ENCODE data around the gene TTC9.

TTC9 gene

GRCh38 chr14:70641548-70642302, at the start of gene TTC9:
Gene TTC9, plus strand, starts transcription at chr14:70641916. Its CDS starts 214 bp downstream, at chr14:70642130.
- DNase-seq = no peak

GRCh38 chr14:70594461-70594860, 47.3 kb upstream of the TTC9 start:
- DNase-seq = no peak

- DNase-seq = no peak
Observed at GRCh38 chr14:70595443-70596185, 46.1 kb upstream of the TTC9 start.

- DNase-seq = no peak
Observed at GRCh38 chr14:70597731-70598130, 44.0 kb upstream of the TTC9 start.

- DNase-seq = no peak
Observed at GRCh38 chr14:70599345-70599744, 42.4 kb upstream of the TTC9 start.

GRCh38 chr14:70600382-70601157, 41.1 kb upstream of the TTC9 start, which contains the start of gene MED6:
Gene MED6, minus strand, starts transcription at chr14:70600655. Its CDS starts 18 bp downstream, at chr14:70600637.
- peak in 1 of 2 experiments; percentile 58 for DNase-seq

- no peak for DNase-seq
Observed at GRCh38 chr14:70601162-70601561, 40.6 kb upstream of the TTC9 start.

GRCh38 chr14:70602254-70602653, 39.5 kb upstream of the TTC9 start:
- no peak for DNase-seq

GRCh38 chr14:70611216-70611615, 30.5 kb upstream of the TTC9 start:
- DNase-seq = no peak

- no peak for DNase-seq
Observed at GRCh38 chr14:70616646-70617045, 25.1 kb upstream of the TTC9 start.

GRCh38 chr14:70618314-70618713, 23.4 kb upstream of the TTC9 start:
- no peak for DNase-seq

- DNase-seq = no peak
Observed at GRCh38 chr14:70619708-70620107, 22.0 kb upstream of the TTC9 start.

- no peak for DNase-seq
Observed at GRCh38 chr14:70622111-70622712, 19.5 kb upstream of the TTC9 start.

- no peak for DNase-seq
Observed at GRCh38 chr14:70624972-70625371, 16.7 kb upstream of the TTC9 start.

GRCh38 chr14:70631948-70632347, 9.8 kb upstream of the TTC9 start:
- no peak for DNase-seq

GRCh38 chr14:70635971-70636595, 5.6 kb upstream of the TTC9 start:
- DNase-seq = no peak

GRCh38 chr14:70638416-70638815, 3.3 kb upstream of the TTC9 start:
- no peak for DNase-seq

GRCh38 chr14:70640938-70641547, 673 bp upstream of the TTC9 start:
- no peak for DNase-seq

- DNase-seq = no peak
Observed at GRCh38 chr14:70642303-70643235, 853 bp downstream of the TTC9 start.

GRCh38 chr14:70643967-70644366, 2.3 kb downstream of the TTC9 start:
- DNase-seq = no peak

GRCh38 chr14:70645892-70646291, 4.2 kb downstream of the TTC9 start:
- no peak for DNase-seq

All from cerebellar nuclear complex (tissue), 1 donor.